Amygdala (tissue), 56 donors: ENCODE measurements around the gene LGMN.
A peak's percentile ranks its signal among the peaks of the same experiment; 100 is the strongest.

Source experiments
- DNase-seq, 56 donors: peaks; one replicate each; lab custom pipeline; 2025; lab: John Stamatoyannopoulos, UW

The LGMN gene

DNA sequence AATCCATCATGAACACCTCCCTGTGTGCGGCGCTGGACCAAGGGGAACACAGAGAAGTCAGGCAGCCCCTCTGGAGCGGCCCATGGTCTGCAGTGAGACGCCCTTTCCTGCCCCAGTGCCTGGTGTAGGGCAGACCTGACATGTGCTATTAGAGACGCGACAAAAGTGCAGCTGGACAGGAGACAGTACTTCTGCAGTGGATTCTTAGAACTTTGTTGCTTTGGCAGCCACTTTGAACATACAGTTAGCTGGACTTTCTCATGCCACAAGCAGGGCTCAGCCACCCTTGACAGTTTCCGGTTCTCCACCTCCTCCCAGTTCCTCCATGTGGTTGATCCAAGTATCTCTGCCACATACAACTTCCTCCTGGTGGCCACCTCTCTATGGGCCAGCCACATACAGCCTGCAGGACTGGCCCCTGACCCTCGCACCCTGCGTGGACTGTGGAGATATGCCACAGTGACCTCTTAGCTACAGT, 45.9 kb downstream of the LGMN start:
- DNase-seq = peak in 3 of 56 donors; percentile 18 to 33 (median 30)

DNA sequence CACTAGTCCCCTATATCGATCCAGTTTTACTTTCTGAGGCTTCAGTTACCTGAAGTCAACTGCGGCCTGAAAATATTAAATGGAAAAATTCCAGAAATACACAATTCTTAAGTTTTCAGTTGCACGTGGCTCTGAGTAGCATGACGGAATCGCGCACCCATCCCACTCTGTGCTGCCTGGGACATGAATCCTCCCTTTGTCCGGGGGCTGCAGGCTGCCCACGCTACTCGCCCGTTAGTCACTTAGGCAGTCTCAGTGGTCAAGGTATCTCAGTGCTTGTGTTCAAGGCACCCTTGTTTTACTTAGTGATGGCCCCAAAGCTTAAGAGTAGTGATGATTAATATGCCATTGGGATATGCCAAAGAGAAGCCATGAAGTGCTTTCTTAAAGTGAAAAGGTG, 46.6 kb downstream of the LGMN start:
- no peak for DNase-seq

DNA sequence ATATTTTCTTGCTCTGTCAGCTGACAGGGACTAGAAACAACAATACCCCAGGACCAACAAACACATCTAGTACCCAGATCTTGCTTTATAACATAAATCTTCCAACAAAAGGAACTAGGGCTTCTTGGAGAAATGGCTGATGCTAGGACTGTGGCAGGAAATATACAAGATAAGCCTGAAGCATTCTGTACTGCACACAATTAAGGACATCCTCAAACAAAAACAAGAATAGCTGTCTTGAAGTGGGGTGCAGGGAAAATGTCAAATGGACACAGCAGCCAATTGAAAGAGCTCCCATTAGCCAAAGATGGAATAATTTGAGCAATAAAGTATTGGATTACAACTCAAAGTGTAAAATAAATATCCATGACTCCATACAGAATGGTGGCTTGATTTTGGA, 50.0 kb downstream of the LGMN start:
- DNase-seq = no peak

GRCh38 chr14:92696366-92696765, 52.1 kb downstream of the LGMN start:
- no peak for DNase-seq

DNA sequence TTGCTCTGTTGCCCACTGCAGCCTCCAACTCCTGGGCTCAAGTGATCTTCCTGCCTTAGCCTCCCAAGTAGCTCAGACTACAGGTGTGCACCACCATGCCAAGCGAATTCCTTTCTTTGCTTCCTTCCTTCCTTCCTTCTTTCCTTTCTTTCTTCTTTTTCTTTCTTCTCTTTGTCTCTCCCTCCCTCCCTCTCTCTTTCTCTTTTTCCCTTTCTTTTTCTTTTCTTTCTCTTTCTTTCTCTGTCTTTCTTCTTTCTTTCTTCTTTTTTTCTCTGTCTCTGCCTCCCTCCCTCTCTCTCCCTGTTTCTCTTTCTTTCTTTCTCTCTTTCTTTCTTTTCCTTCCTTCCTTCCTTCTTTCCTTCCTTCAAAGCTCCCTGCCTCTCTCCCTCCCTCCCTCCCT, 52.9 kb downstream of the LGMN start:
- DNase-seq = no peak

GRCh38 chr14:92694807-92695206, 53.6 kb downstream of the LGMN start:
- DNase-seq = no peak

- DNase-seq = no peak
Measured at GRCh38 chr14:92693998-92694795, 54.2 kb downstream of the LGMN start.

DNA sequence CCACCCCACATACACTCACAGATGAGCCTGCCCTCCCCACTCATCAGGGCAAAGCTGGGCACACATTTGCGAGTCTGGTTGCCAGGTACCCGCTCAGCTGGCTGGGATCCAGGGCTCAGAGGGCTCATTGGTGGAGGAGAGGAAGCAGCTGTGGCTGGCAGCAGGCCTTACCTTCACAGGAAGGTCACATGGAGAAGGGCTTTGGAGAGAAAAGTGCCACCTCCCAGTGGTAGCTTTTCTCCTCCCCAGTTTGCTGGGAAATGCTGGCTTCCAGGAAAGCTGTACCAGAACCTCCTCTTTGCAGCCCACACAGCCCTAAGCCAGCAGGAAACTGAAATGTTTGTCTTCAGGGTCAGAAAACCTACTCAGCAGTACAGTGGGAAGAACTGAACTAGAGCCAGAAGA, 55.6 kb downstream of the LGMN start:
- DNase-seq = peak in 10 of 56 donors; percentile 14 to 46 (median 28)

GRCh38 chr14:92690171-92691011, 58.0 kb downstream of the LGMN start:
- DNase-seq = no peak

GRCh38 chr14:92688434-92689375, 59.7 kb downstream of the LGMN start:
- DNase-seq = no peak

GRCh38 chr14:92687681-92688433, 60.6 kb downstream of the LGMN start:
- peak in 2 of 56 donors; percentile 15 to 26 for DNase-seq

DNA sequence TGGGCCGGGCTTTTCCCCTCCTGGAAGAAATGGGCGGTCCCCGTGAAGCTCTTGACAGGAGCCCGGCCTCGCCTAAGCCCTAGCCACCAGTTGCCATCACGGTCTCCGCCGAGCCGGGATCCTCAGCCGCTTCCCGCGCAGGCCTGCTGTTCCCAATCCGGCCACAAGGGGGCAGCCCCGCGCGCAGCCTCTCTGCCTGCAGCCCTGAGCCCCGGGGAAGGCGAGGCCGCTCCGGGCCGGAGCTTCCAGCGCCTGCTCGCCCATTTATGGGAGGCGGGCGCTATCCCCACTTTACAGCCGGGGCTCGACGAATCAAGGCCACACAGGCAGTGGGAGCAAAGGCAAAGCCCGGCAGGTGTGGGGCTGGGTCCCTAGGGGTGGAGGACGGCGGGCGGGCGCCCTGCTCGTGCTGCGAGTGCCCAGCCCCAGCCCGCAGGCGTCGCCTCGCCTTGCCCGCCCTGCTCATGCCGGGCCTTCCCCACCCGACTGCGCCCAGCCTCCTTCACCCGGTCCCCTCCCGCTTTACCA, 61.5 kb downstream of the LGMN start:
- peak in 49 of 56 donors; percentile 18 to 83 (median 55) for DNase-seq

DNA sequence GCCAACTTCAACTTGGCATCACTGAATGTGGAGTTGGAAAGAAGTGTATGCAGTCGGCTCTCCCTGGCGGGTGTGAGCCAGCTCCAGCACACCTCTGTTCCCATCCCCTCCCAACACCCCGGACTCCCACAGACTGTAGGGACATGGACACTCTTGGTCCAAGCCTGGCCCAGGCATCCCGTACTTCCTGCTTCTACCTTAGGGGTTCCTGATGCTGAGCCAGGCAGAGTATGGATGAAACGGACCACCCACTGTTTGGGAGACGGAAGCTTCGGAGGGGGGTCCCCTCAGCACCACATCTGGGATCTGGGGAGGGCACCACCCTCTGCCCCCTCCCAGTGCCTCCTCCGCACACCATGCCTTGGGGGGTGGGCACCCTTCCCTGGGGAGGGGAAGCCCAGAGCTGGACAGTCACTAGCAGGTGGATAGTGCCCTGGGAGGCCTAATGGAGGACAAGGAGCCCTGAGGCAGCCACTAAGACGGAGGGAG, 62.0 kb downstream of the LGMN start:
- DNase-seq = no peak

DNA sequence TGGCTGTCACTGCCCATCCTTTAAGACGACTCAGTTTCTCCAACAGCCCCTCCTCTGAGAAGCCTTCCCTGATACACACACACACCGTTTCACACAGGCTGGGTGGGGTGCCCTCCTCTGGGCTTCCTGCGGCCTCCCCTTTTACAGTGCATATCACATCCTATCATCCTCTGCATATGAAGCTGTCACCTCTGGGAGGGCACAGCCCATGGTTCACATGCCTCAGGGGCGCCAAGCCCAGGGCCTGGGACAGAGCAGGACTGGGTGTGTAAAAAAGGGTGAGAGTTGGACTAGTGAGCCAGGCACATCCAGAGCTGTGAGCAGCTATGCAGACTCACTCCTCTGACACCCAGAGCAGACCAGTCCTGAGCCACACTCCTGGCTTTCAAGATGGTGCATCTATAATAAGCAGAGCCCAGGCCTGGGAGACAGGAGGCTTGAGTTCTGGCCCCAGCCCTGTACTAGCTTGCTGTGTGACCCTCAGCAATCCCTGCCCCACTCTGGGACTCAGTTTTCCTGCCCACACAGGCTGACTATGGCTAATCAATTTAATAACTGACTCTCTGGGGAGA, 62.6 kb downstream of the LGMN start:
- DNase-seq = no peak

- no peak for DNase-seq
Measured at GRCh38 chr14:92684801-92685560, 63.4 kb downstream of the LGMN start.

GRCh38 chr14:92683041-92683440, 65.4 kb downstream of the LGMN start:
- DNase-seq = no peak

DNA sequence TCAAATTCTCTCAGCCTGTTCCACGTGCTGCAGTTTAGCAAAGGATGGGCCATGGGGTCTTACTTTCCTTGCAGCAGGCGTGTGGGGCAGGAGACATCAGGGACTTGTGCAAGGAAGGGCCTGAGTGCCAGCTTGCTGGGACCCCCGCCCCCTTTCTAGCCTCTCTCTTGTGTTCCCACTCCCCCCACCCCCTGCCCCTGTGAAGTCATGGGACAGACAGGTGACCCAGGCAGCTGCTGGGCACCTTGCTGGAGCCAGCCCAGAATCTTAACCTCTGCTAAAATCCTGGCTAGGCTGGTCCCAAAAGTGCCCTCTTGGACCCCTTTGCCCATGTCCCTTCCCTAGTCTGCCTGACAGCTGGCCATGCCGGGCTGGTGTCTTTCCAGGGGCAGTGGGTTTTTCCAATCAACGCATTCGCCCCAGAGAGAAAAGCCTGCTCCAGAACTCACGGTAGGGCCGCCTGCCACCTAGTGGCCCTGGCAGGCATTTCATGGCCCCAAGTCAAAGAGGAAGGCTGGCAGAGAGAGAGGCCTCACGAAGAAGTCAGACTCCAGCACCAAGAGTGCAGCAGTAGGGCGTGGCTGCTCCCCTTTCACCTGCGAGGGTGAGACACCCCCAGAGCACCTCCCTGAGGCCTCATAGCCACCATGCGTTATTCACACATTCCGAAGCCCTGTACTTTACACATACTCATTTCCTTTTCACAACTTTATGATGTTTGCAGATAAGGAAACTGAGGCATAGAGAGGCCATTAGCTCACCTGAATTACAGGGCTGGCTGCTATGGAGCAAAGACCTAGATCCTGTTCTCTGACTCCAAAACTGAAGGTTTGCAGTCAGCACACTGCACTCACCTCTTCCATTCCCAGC, 67.4 kb downstream of the LGMN start:
- DNase-seq = peak in 31 of 56 donors; percentile 17 to 70 (median 39)
